HEK293T (cell line): ENCODE data around the gene KRTAP10-10.

Source experiments
- BHLHE40 ChIP-seq: fragments of 450-650 bp; IDR thresholded peaks from 2 replicates; pipeline ENCODE4 v1.6.1; 2016; ENCODE audit warnings: mild to moderate bottlenecking, moderate library complexity, borderline replicate concordance
- ELF4 ChIP-seq: fragments of 450-650 bp; IDR thresholded peaks from 2 replicates; pipeline ENCODE4 v1.6.1; 2017; ENCODE audit warnings: antibody characterized with exemption
- FOXA1 ChIP-seq: fragments of 450-650 bp; IDR thresholded peaks from 2 replicates; pipeline ENCODE4 v1.6.1; 2016; ENCODE audit warnings: mild to moderate bottlenecking
- FOXK2 ChIP-seq: fragments of 450-650 bp; IDR thresholded peaks from 2 replicates; pipeline ENCODE4 v1.6.1; 2016; ENCODE audit warnings: mild to moderate bottlenecking
- HDGF ChIP-seq: fragments of 450-650 bp; IDR thresholded peaks from 2 replicates; pipeline ENCODE4 v1.6.1; 2017; ENCODE audit warnings: antibody characterized with exemption, borderline replicate concordance
- LEF1 ChIP-seq: fragments of 450-650 bp; IDR thresholded peaks from 2 replicates; pipeline ENCODE4 v1.6.1; 2017; ENCODE audit warnings: mild to moderate bottlenecking, borderline replicate concordance
- NFRKB ChIP-seq: fragments of 450-650 bp; IDR thresholded peaks from 2 replicates; pipeline ENCODE4 v1.6.1; 2016; ENCODE audit warnings: mild to moderate bottlenecking, moderate library complexity
- SP1 ChIP-seq: fragments of 450-650 bp; IDR thresholded peaks from 2 replicates; pipeline ENCODE4 v1.6.1; 2017
- SUZ12 ChIP-seq: fragments of 450-650 bp; IDR thresholded peaks from 2 replicates; pipeline ENCODE4 v1.6.1; 2016; ENCODE audit warnings: mild to moderate bottlenecking
- TARDBP ChIP-seq: fragments of 450-650 bp; IDR thresholded peaks from 2 replicates; pipeline ENCODE4 v1.6.1; 2016
- ZNF384 ChIP-seq: fragments of 450-650 bp; IDR thresholded peaks from 2 replicates; pipeline ENCODE4 v1.6.1; 2016
- TF ChIP-seq, protein P1 (sequence below): fragments of 450-650 bp; IDR thresholded peaks from 2 replicates; pipeline ENCODE4 v1.6.1; 2016

- TF ChIP-seq FOXK2 (no peak), LEF1 (no peak), SP1 (no peak), ELF4 (no peak), TARDBP (no peak), FOXA1 (no peak), HDGF (no peak), BHLHE40 (no peak), NFRKB (no peak), ZNF384 (no peak), SUZ12 (no peak)
- TF ChIP-seq, protein P1, sequence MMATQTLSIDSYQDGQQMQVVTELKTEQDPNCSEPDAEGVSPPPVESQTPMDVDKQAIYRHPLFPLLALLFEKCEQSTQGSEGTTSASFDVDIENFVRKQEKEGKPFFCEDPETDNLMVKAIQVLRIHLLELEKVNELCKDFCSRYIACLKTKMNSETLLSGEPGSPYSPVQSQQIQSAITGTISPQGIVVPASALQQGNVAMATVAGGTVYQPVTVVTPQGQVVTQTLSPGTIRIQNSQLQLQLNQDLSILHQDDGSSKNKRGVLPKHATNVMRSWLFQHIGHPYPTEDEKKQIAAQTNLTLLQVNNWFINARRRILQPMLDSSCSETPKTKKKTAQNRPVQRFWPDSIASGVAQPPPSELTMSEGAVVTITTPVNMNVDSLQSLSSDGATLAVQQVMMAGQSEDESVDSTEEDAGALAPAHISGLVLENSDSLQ = no peak
Measured at GRCh38 chr21:44612029-44612486, 25.1 kb upstream of the KRTAP10-10 start, which contains the start of gene KRTAP10-8.
